Panc1 (cell line): ENCODE data around the gene FILIP1L. TPM values are rescaled to one million over a fixed set of nuclear protein-coding genes. Genes with fewer than 3 reads are reported as not detected.

Experiments used
- ATAC-seq: fragments of 200-7000 bp; cut with Tn5 transposase; 2 replicates; pipeline ENCODE4 v1.9.1; 2020; ENCODE audit warnings: mild to moderate bottlenecking, moderate library complexity
- BruUV-seq: library from RNA; stranded (reverse); fragments of 400-500 nt; replicated peaks from 2 replicates; lab custom pipeline; 2021; lab: Mats Ljungman, UMichigan
- CTCF ChIA-PET: fragments of 300-600 bp; sonication (Branson Sonifier 250); formaldehyde crosslinking; loops from one replicate; lab custom pipeline; 2022; ENCODE audit warnings: antibody characterized with exemption; lab: Charles Lee
- POLR2A ChIA-PET: fragments of 300-600 bp; sonication (Branson Sonifier 250); formaldehyde crosslinking; loops from one replicate; lab custom pipeline; 2022; ENCODE audit warnings: antibody characterized with exemption; lab: Charles Lee
- DNase-seq: peaks from one replicate; pipeline ENCODE4 v3.0.0-alpha.2; 2010; ENCODE audit warnings: low read depth, low spot score
- H3K27ac ChIP-seq: 2 replicates; pipeline ENCODE4 v1.5.1; 2011; ENCODE audit warnings: mild to moderate bottlenecking, low read length, inconsistent platforms
- H3K27me3 ChIP-seq: fragments of 200-500 bp; sonication (Bioruptor generic); 2 replicates; pipeline ENCODE4 v1.6.0; 2014; ENCODE audit warnings: low read length, inconsistent platforms; ENCODE audit not compliant: control insufficient read depth, insufficient read depth
- H3K36me3 ChIP-seq: fragments of 200-500 bp; sonication (Bioruptor generic); 2 replicates; pipeline ENCODE4 v1.5.1; 2014; ENCODE audit warnings: inconsistent platforms, mild to moderate bottlenecking, low read length, moderate library complexity; ENCODE audit not compliant: control insufficient read depth, insufficient read depth
- H3K4me1 ChIP-seq: 2 replicates; pipeline ENCODE4 v1.5.1; 2011; ENCODE audit warnings: inconsistent platforms, mild to moderate bottlenecking, low read length, moderate library complexity; ENCODE audit not compliant: control insufficient read depth, insufficient read depth
- H3K4me3 ChIP-seq, 2 experiments: 2 replicates each; pipeline ENCODE4 v1.5.1; 2011 to 2012; ENCODE audit warnings: low read depth in 2 of 2, low read length in 2 of 2, mild to moderate bottlenecking in 2 of 2, inconsistent platforms in 1 of 2, moderate library complexity in 1 of 2
- H3K9me3 ChIP-seq: fragments of 200-500 bp; sonication (Bioruptor generic); 2 replicates; pipeline ENCODE4 v1.5.1; 2014; ENCODE audit warnings: low read depth, mild to moderate bottlenecking, inconsistent platforms, low read length, moderate library complexity; ENCODE audit not compliant: control insufficient read depth, insufficient read depth
- POLR2AphosphoS5 ChIP-seq: IDR thresholded peaks from 2 replicates; pipeline ENCODE4 v1.6.1; 2012; ENCODE audit warnings: mild to moderate bottlenecking, low read depth, low read length, moderate library complexity
- SIN3A ChIP-seq: IDR thresholded peaks from 2 replicates; pipeline ENCODE4 v1.6.1; 2012; ENCODE audit warnings: low read depth, mild to moderate bottlenecking, low read length, moderate library complexity, borderline replicate concordance; ENCODE audit not compliant: insufficient read depth
- TCF7L2 ChIP-seq: IDR thresholded peaks from 2 replicates; pipeline ENCODE4 v1.6.1; 2011; ENCODE audit warnings: mild to moderate bottlenecking, low read depth, low read length, inconsistent platforms
- in situ Hi-C: cut with HindIII; loops from 2 replicates; pipeline ENCODE4 v1.10.0; 2016; ENCODE audit warnings: low sequenced_read_pairs, low pct_unique_long_range_greater_than_20kb
- intact Hi-C: fragments of 100-400 bp; cut with micrococcal nuclease; formaldehyde crosslinking; loops from one replicate; pipeline ENCODE4 v1.10.0; 2022; ENCODE audit not compliant: unreplicated experiment
- total RNA-seq: library from RNA; stranded (reverse); gene quantifications from one replicate; pipeline ENCODE4 v1.2.1, GENCODE V29; 2021; ENCODE audit not compliant: unreplicated experiment
- TF ChIP-seq, protein P1 (sequence below), 2 experiments: IDR thresholded peaks; 2 replicates each; pipeline ENCODE4 v1.6.1; 2011 to 2012; ENCODE audit warnings: low read depth in 2 of 2, control low read depth in 1 of 2, low read length in 1 of 2, mild to moderate bottlenecking in 1 of 2, moderate library complexity in 1 of 2; ENCODE audit not compliant: insufficient read depth in 1 of 2
- TF ChIP-seq, protein P2 (sequence below): fragments of 450-650 bp; IDR thresholded peaks from 2 replicates; pipeline ENCODE4 v1.5.1; 2017; ENCODE audit warnings: mild to moderate bottlenecking

FILIP1L gene
- total RNA-seq, 1 experiment from 2014 or later: 3.2 TPM

DNA sequence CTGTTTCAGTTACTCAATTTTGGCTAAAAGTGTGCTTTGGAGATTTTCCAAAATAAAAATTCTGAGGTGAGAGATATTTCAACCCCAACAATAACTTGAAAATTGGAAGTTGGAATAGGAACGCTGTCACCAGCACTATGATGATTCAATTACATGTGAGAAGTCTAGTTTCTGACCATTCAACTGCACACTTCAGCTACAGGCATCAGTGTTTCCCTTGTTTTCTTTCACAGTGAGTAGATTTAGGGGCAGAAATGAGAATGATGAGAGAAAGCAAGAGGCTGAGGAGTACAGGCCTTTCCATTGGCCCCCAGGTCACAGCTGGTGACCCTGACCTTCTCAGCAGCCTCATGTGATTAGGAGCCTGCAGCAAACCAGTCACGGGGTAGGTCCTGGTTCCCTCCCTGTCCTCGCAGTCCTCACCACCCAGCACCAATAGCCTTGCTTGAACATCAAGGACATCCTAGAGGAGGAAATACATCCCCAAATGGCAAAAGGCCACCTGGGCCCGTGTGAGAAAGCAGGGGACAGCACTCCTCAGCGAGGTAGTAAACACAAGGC is 10.0 kb upstream of the FILIP1L start:
- BruUV-seq: no TSS peak
- ChIA-PET CTCF (no interaction called here), POLR2A (no interaction called here)
- TF ChIP-seq, protein P1, sequence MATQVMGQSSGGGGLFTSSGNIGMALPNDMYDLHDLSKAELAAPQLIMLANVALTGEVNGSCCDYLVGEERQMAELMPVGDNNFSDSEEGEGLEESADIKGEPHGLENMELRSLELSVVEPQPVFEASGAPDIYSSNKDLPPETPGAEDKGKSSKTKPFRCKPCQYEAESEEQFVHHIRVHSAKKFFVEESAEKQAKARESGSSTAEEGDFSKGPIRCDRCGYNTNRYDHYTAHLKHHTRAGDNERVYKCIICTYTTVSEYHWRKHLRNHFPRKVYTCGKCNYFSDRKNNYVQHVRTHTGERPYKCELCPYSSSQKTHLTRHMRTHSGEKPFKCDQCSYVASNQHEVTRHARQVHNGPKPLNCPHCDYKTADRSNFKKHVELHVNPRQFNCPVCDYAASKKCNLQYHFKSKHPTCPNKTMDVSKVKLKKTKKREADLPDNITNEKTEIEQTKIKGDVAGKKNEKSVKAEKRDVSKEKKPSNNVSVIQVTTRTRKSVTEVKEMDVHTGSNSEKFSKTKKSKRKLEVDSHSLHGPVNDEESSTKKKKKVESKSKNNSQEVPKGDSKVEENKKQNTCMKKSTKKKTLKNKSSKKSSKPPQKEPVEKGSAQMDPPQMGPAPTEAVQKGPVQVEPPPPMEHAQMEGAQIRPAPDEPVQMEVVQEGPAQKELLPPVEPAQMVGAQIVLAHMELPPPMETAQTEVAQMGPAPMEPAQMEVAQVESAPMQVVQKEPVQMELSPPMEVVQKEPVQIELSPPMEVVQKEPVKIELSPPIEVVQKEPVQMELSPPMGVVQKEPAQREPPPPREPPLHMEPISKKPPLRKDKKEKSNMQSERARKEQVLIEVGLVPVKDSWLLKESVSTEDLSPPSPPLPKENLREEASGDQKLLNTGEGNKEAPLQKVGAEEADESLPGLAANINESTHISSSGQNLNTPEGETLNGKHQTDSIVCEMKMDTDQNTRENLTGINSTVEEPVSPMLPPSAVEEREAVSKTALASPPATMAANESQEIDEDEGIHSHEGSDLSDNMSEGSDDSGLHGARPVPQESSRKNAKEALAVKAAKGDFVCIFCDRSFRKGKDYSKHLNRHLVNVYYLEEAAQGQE (IDR thresholded peaks at IDR 0.05; ENCODE audit: insufficient read depth in 1 of 2, low read depth in 2 of 2, low read length in 1 of 2): no peak
- TF ChIP-seq POLR2AphosphoS5 (no peak), TCF7L2 (no peak), SIN3A (no peak)
- TF ChIP-seq, protein P2, sequence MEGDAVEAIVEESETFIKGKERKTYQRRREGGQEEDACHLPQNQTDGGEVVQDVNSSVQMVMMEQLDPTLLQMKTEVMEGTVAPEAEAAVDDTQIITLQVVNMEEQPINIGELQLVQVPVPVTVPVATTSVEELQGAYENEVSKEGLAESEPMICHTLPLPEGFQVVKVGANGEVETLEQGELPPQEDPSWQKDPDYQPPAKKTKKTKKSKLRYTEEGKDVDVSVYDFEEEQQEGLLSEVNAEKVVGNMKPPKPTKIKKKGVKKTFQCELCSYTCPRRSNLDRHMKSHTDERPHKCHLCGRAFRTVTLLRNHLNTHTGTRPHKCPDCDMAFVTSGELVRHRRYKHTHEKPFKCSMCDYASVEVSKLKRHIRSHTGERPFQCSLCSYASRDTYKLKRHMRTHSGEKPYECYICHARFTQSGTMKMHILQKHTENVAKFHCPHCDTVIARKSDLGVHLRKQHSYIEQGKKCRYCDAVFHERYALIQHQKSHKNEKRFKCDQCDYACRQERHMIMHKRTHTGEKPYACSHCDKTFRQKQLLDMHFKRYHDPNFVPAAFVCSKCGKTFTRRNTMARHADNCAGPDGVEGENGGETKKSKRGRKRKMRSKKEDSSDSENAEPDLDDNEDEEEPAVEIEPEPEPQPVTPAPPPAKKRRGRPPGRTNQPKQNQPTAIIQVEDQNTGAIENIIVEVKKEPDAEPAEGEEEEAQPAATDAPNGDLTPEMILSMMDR: no peak
- DNase-seq (no peak), ATAC-seq (peak; percentile 42; the same call in 1 of the 2 replicates)
- Histone ChIP-seq H3K4me1 (no peaks in the 10 kb centered on the region), H3K9me3 (no peaks in the 10 kb centered on the region), H3K36me3 (no peaks in the 10 kb centered on the region), H3K27me3 (no peaks in the 10 kb centered on the region), H3K27ac (no peak overlapping the region), H3K4me3 (no peak overlapping the region)
- intact Hi-C loops: no loop called here
- in situ Hi-C loops: no loop called here

DNA sequence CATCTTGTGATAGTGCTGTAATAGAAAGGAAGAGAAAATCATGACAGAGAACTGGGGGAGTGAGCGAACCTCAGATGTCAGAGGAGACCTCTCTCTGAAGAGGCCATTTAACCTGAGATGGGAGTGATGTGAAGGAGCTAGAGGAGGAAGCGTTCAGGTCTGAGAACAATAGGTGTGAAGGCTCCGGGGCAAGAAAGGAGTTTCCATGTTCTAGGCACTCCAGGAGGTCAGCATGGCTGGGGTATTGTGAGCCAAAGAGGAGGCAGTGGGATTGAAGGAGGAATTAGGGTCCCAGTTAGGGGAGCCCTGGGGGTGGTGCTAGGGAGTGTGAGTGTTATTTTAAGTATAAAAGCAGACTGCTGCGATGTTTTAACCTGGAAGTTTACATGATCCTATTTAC is 8.8 kb upstream of the FILIP1L start:
- no peaks in the 10 kb centered on the region for H3K9me3 ChIP-seq
- TF ChIP-seq, protein P1 (IDR thresholded peaks at IDR 0.05; ENCODE audit: insufficient read depth in 1 of 2, low read depth in 2 of 2, low read length in 1 of 2): no peak
- TF ChIP-seq SIN3A: no peak
- TF ChIP-seq POLR2AphosphoS5: no peak
- TF ChIP-seq TCF7L2: no peak
- TF ChIP-seq, protein P2: no peak
- in situ Hi-C loops (no loop called here), intact Hi-C loops (no loop called here)
- ChIA-PET CTCF (no interaction called here), POLR2A (no interaction called here)
- H3K4me1 ChIP-seq: no peaks in the 10 kb centered on the region
- no peak overlapping the region for H3K27ac ChIP-seq
- ATAC-seq: no peak
- BruUV-seq: no TSS peak
- no peak overlapping the region for H3K4me3 ChIP-seq
- no peaks in the 10 kb centered on the region for H3K27me3 ChIP-seq
- DNase-seq: no peak
- no peaks in the 10 kb centered on the region for H3K36me3 ChIP-seq
